Stimulated activated CD4-positive, alpha-beta T cell treated with anti-CD3 and anti-CD28 coated beads, Interleukin-15, amount 100 ng/mL, for 1 hour (primary cell): ENCODE measurements around the gene FOXL2.

ENCODE experiments used
- DNase-seq, 2 donors: peaks; one replicate each; pipeline ENCODE4 v3.0.0-alpha.2; 2020; ENCODE audit warnings: low read depth in 1 of 2, low spot score in 1 of 2

The FOXL2 gene

DNA sequence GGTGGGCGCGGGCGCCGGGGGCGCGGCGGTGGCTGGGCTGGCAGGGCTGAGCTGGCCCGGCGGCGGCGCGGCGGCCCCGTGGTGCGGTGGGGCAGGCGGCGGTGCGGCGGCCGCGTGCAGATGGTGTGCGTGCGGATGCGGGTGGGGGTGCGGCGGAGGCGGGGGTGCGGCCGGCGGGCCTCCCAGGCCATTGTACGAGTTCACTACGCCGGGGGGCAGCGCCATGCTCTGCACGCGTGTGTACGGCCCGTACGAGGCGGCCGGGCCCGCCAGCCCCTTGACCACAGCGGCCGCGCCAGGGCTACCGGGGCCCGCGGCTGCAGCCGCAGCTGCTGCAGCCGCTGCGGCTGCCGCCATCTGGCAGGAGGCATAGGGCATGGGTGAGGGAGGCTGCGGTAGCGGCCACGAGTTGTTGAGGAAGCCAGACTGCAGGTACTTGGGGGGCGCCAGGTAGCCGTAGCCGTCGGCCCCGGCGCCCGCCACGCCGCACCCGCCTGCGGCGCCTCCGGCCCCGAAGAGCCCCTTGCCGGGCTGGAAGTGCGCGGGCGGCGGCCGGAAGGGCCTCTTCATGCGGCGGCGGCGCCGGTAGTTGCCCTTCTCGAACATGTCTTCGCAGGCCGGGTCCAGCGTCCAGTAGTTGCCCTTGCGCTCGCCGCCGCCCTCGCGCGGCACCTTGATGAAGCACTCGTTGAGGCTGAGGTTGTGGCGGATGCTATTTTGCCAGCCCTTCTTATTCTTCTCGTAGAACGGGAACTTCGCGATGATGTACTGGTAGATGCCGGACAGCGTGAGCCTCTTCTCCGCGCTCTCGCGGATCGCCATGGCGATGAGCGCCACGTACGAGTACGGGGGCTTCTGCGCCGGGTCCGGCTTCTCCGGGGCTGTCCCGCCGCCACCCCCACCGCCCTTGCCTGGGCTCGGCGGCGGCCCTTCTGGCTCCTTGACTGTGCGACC is 951 bp downstream of the FOXL2 start:
- DNase-seq = no peak

- no peak for DNase-seq
These were observed 1.8 kb downstream of the FOXL2 start for GRCh38 chr3:138944929-138945708.

DNA sequence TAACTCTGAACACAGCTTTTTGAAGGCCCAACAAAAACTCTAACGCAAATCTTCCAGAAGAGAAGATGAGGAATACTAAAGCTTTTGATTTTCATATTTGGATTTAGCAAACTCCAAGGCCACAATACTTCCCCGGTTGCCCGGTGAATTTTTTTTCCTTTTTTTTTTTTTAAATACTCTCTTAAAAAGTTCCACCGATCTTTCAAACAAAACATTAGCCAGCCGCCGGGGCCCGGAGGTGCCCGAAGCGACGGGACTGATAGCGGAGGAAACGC is 2.3 kb downstream of the FOXL2 start:
- no peak for DNase-seq

DNA sequence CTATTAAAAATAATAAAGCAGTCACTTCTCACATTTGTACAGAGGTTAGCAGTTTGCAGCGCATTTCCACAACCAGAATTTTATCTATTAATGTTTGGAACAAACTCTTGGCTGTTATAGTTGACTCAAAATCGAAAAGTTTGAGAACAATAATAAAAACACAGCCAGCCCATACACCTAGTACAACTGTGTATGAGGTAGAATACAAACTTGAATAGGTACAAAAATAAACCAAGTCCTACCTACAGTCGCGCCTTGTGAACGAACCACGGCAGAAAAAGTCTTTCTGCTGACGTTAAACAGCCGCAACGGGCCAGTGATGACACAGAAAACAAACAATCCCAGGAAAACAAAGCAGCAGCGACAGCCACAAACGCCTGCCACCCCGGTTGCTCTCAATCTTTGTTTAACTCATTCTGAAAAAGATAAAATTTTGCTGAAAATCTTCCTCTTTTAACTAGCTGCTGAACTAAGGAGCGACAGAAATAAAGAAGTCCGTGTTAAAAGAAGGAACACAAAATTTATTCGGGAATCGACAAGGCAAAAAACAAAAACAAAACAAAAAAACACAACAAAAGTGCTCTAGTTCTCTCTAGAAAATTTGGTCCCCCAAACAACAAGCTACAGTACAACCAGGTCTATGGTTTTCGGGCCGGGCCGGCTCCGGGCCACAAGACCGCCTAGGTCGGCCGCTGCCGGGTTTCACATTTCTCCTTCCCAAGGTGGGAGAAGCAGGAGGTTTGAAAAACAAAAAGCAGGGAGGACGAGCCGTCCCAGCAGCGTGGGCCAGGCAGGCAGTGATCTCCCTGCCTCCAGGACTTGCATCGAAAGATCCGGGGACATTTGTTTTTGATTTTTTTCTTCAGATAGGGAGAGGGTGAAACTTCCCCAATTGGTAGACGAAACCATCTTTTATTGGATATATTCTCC is 2.9 kb downstream of the FOXL2 start:
- no peak for DNase-seq

- DNase-seq = no peak
These were observed 3.9 kb downstream of the FOXL2 start for GRCh38 chr3:138942861-138943623.

DNA sequence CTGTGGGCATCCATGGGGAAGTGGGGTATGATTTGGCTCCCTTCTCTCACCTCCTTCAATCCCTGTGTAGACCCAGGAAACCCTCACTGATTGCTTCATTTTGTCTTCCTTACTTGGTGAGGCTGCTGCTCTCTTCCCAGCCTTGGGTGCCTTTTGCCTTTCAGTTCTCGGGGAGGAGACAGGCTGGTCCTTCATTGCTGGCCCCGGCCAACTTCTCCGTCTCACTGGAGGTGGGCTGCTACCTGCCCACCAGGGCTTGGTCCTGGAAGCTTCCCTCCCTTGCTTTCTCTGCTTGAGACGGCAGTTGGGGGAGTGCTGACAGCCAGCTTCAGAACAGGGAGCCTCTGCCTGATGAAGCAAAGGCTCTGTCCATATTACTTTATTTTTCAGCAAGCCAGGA is 4.7 kb downstream of the FOXL2 start:
- no peak for DNase-seq

GRCh38 chr3:138941259-138941885 is 5.6 kb downstream of the FOXL2 start:
- DNase-seq = no peak

DNA sequence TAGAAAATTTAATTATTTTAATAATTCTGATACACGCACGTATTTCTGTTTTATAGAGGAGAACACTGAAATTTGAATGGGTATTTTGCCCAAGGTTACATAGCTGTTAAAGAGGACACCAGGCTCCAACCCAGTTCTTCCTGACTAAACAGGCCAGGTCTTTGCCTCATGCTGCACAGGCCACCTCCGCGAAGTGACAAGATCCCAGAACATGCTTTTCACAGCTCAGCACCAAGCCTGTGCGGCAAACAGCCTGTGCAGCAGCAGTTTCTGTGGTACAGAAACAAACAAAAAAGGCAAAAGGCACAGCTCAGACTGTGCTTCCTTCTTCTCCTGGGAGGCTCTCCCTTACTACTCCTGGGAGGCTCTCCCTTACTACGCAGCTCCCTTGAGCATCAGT is 6.5 kb downstream of the FOXL2 start:
- DNase-seq = no peak

DNA sequence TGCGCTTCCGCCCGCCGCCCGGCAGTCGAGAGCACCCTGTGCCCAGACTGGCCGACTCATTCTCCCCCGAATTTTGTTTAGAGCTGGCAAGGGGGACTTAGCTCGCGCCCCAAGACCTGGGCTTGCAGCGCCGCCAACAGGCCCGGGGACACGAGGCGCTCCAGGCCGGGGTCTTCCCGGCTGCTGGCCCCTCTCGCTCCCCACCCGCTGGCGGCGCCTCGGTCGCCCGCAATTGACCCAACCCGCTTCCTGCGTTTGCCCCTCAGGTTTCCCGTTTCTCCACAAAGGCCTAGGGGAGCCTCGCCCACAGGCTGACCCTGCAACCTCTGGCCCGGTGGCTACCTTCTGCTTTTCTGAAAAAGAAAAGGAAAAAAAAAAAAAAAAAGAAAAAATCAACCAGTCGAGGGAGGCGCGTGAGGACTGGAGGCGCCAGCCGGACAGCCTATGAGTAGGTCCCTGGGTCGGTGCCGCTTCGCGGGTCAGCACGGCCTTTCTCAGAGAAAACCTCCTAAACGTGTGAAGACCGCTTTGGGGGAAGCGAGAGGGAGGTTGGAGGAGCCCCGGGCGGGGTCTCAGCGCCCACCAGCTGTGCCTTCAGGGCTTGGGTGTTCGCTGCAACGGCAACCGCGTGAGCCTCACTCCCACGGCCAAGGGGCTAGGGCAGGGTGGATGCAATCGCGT is 7.2 kb downstream of the FOXL2 start:
- DNase-seq = no peak

GRCh38 chr3:138938877-138939560 is 7.9 kb downstream of the FOXL2 start:
- DNase-seq = no peak

DNA sequence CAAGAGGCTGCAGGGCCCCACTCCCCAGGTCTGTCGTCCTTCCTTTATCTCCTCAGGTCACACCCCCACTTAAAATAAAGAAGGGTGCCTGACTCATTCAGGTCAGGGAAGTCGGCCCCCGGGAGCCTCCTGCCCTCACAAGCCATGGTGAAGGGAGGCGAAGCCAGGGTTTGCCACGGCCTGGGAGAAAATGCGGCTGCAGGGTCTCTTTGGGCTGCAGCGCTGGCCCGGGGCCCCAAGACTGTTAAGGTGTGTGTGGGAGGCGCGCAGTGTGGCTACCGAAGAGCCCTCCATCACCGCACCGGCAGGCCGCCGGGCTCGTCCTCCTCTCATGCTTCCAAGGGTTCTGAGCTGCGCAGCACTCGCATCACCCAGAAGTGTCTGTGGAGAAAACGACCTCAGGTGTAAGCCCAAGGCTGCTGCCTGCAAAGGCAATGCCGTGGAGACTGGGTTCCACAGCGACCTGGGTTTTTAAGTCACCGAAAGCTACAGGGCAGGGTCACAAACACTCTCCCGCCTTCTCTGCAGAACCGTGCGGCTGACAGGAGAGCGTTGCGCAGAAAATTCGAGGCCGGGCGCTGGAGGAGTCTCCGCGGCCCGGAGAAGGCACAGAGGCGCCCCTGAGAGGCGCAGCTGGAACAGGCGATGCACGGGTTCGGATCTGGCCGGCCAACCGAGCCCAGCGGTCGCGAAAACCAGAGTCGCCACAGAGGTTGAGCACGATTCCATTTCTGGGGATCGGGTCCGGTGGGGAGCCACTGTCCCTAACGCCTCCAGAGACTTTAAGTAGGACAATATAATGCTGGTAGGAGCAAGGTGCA is 8.7 kb downstream of the FOXL2 start:
- DNase-seq = no peak

- no peak for DNase-seq
These were observed 9.3 kb downstream of the FOXL2 start for GRCh38 chr3:138937690-138938055.

- DNase-seq = no peak
These were observed 9.9 kb downstream of the FOXL2 start for GRCh38 chr3:138936741-138937689.

GRCh38 chr3:138935863-138936740 is 10.8 kb downstream of the FOXL2 start:
- peak; percentile 37 to 71 for DNase-seq

DNA sequence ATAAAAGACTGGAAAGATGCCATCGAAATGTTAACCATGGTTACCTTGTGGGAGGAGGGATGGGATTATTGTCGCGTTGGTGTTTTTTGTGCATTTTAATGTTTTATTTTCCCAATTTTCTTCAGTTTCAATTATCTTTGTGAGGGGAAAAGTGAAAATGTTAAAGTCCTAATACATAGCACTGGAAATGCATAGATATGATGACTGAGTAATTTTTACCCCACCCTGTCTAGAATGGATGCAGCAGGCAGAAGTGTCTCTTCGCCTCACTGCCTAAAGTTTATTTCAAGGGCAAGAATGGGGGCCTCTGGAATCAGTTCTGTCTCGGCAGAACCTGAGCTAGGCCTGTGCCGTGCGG is 11.5 kb downstream of the FOXL2 start:
- DNase-seq = no peak

GRCh38 chr3:138933981-138934691 is 12.8 kb downstream of the FOXL2 start:
- DNase-seq = no peak
